Psoas muscle (tissue), 8 donors: ENCODE results near the gene HLF. TPM values are rescaled to one million over a fixed set of nuclear protein-coding genes. Genes with fewer than 3 reads are reported as not detected.

Experiments used
- ATAC-seq, 4 donors: fragments of 200-7000 bp; cut with Tn5 transposase; one replicate each; pipeline ENCODE4 v1.9.1; 2020; ENCODE audit warnings: moderate library complexity in 3 of 4, mild to moderate bottlenecking in 2 of 4
- DNase-seq, 2 donors: peaks; one replicate each; pipeline ENCODE4 v3.0.0-alpha.2; 2020
- H3K27ac ChIP-seq: fragments of 200-600 bp; one replicate; pipeline ENCODE4 v1.8.0; 2022
- H3K27me3 ChIP-seq, 3 donors: fragments of 200-600 bp in 1 of 3; one replicate each; pipeline versions ENCODE4 v1.6.1 to v1.8.0; 2013 to 2022; ENCODE audit warnings: low read length in 2 of 3, mild to moderate bottlenecking in 2 of 3, moderate library complexity in 1 of 3; ENCODE audit not compliant: insufficient read depth in 3 of 3
- H3K36me3 ChIP-seq, 2 donors: fragments of 200-600 bp in 1 of 2; one replicate each; pipeline versions ENCODE4 v1.6.1 to v1.8.0; 2013 to 2022; ENCODE audit warnings: low read depth in 1 of 2, mild to moderate bottlenecking in 1 of 2, moderate library complexity in 1 of 2; ENCODE audit not compliant: insufficient read depth in 1 of 2
- H3K4me1 ChIP-seq: fragments of 200-600 bp; one replicate; pipeline ENCODE4 v1.8.0; 2022
- H3K4me3 ChIP-seq: fragments of 200-600 bp; one replicate; pipeline ENCODE4 v1.8.0; 2022; ENCODE audit warnings: mild to moderate bottlenecking
- H3K9me3 ChIP-seq: fragments of 200-600 bp; one replicate; pipeline ENCODE4 v1.8.0; 2022
- WGBS, 3 donors: extraction: QIAGEN DNeasy Blood & Tissue Kit; methylation state at CpG; one replicate each; pipeline versions ENCODE4 v1.1.6 to v1.1.7; 2013; 5-methylcytosine and 5-hydroxymethylcytosine counted together
- intact Hi-C, 2 donors: fragments of 100-400 bp; cut with DNase I; formaldehyde crosslinking; loops; one replicate each; pipeline versions ENCODE4 v1.11.0 to v1.14.2; 2022
- polyA plus RNA-seq, 3 donors: library from polyadenylated mRNA; stranded (reverse); fragments of 200-250 nt; gene quantifications; one replicate each; pipeline ENCODE4 v1.2.3, GENCODE V29; 2013
- total RNA-seq, 4 donors: library from RNA; stranded (reverse); fragmentation: NEBNext Ultra II Directional in 2 of 4; extraction: Animal tissue kit (Norgen Biotek cat#: 25700) in 2 of 4; gene quantifications; one replicate each; pipeline versions ENCODE4 v1.2.1 to v1.2.4, GENCODE V29; 2021 to 2023
- TF ChIP-seq, protein P1 (sequence below): fragments of 200-600 bp; IDR thresholded peaks from one replicate; pipeline ENCODE4 v1.8.0; 2022; ENCODE audit warnings: antibody characterized with exemption
- donor health status: healthy with polysubstance abuse.
- donor health status: DM: no; HTN: no; CAD: no; lungs with moderate emphysema.
- donor health status: Bipolar disorder and iron deficiency.
- donor health status: healthy.
- donor health status: DM: yes; HTN: yes; CAD: no.
- donor health status: DM: no; HTN: no; CAD: no.
- donor health status: DM: no; HTN: no; CAD: no.
- donor health status: DM: yes; HTN: yes; CAD: no.

HLF gene
- total and polyA plus RNA-seq, 7 donors = 0.59 to 5.0 (median 3.7) TPM

DNA sequence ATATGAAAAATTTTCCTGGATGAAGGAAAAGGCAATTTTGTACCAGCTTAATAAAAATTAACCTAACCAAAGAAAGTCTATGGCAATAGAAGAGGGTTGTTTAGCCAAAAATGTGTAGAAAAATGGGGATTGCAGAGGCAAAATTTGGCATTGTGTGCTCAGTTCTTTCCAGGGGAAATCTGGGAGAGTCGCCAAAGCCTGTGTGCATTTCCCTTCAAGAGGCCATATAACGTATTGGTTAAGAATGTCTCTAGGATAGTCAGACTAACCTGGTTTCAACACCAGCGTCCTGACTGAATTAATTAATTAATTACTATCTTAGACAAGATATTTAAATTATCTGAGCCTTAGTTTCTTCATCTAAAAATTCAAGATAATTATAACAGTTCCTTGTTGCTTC is 44.8 kb upstream of the HLF start:
- Histone ChIP-seq H3K27ac (no peak overlapping the region), H3K4me1 (no peaks in the 10 kb centered on the region), H3K27me3 (no peaks in the 10 kb centered on the region), H3K36me3 (no peaks in the 10 kb centered on the region), H3K9me3 (no peaks in the 10 kb centered on the region), H3K4me3 (no peak overlapping the region)
- TF ChIP-seq, protein P1, sequence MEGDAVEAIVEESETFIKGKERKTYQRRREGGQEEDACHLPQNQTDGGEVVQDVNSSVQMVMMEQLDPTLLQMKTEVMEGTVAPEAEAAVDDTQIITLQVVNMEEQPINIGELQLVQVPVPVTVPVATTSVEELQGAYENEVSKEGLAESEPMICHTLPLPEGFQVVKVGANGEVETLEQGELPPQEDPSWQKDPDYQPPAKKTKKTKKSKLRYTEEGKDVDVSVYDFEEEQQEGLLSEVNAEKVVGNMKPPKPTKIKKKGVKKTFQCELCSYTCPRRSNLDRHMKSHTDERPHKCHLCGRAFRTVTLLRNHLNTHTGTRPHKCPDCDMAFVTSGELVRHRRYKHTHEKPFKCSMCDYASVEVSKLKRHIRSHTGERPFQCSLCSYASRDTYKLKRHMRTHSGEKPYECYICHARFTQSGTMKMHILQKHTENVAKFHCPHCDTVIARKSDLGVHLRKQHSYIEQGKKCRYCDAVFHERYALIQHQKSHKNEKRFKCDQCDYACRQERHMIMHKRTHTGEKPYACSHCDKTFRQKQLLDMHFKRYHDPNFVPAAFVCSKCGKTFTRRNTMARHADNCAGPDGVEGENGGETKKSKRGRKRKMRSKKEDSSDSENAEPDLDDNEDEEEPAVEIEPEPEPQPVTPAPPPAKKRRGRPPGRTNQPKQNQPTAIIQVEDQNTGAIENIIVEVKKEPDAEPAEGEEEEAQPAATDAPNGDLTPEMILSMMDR = no peak
- no peak for ATAC-seq
- DNase-seq = no peak
- intact Hi-C loops = no loop called here
- 26 to 38% (median 31%) methylated on average over 3 of the region's 3 CpGs for WGBS, 3 donors

DNA sequence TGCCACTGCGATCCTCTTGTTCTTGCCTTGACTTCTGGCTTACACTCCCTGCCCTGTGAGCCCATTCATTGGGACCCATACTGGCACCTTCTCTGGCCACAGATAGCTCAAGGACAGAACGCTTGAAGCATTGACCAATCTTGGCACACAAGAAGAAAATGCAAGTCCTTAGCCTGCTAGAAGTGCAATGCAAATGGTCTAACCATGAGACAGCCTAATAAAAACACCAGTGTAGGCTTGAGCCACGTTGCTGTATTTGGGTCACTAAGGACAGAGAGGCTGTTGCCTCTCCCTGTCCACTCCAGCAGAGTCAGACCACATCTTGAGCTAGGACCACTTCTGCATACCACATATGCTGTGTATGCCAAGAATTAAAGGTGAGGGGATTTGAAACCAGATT is 41.2 kb upstream of the HLF start:
- 82 to 85% (median 85%) methylated on average over 3 of the region's 3 CpGs for WGBS, 3 donors
- TF ChIP-seq, protein P1 = no peak
- Histone ChIP-seq H3K27ac (no peak overlapping the region), H3K4me3 (no peak overlapping the region), H3K36me3 (no peaks in the 10 kb centered on the region), H3K9me3 (no peaks in the 10 kb centered on the region), H3K4me1 (no peaks in the 10 kb centered on the region), H3K27me3 (no peaks in the 10 kb centered on the region)
- ATAC-seq (no peak), DNase-seq (no peak)
- intact Hi-C loops = no loop called here

DNA sequence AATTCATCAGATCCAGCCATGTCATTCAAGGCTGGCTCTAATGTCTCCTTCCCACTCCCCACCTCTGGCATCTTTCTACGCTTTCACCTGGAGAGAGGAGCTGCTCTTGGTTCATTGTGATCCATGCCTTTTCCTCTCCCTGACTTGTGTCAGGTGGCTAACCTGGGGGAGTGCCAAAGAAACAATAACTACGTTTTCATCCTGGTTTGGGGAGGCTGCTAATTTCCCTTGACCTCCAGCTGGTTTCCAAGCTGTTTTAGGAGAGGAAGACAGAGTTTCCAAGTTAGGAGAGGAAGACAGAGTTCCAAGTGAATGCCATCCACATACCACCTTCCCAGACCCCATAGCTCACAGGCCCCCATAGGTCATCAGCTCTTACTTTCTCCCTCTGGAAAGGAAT is 40.0 kb upstream of the HLF start:
- no peak overlapping the region for H3K27ac ChIP-seq
- no peaks in the 10 kb centered on the region for H3K27me3 ChIP-seq
- no peaks in the 10 kb centered on the region for H3K36me3 ChIP-seq
- H3K4me3 ChIP-seq = no peak overlapping the region
- H3K4me1 ChIP-seq = no peaks in the 10 kb centered on the region
- DNase-seq (no peak), ATAC-seq (no peak)
- H3K9me3 ChIP-seq = no peaks in the 10 kb centered on the region
- 51 to 59% (median 57%) methylated on average over 2 of the region's 2 CpGs for WGBS, 3 donors
- intact Hi-C loops = no loop called here
- TF ChIP-seq, protein P1 = no peak

DNA sequence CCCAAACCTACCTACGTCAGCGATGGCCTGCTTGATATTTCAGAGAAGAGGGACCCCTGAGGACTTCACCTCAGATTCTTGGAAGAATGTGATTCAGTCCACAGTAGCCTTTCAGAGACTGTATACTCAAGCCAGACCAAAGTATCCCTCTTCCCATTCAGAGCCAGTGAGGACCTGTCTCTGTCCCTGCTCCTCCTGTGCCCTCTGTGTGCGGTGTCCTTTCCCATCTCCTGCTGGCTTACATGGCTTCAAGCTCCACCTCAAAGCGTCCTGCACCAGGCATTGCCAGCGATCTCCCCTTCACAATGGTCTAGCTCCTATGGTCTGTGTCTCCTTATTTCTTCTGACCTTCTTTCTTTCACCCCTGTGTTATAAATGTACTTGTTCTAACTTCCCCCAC is 39.5 kb upstream of the HLF start:
- Histone ChIP-seq H3K9me3 (no peaks in the 10 kb centered on the region), H3K4me1 (no peaks in the 10 kb centered on the region), H3K36me3 (no peaks in the 10 kb centered on the region), H3K27me3 (no peaks in the 10 kb centered on the region), H3K27ac (no peak overlapping the region), H3K4me3 (no peak overlapping the region)
- intact Hi-C loops = no loop called here
- DNase-seq = no peak
- TF ChIP-seq, protein P1 = no peak
- ATAC-seq = no peak
- 91 to 95% (median 92%) methylated on average over 5 of the region's 5 CpGs for WGBS, 3 donors

DNA sequence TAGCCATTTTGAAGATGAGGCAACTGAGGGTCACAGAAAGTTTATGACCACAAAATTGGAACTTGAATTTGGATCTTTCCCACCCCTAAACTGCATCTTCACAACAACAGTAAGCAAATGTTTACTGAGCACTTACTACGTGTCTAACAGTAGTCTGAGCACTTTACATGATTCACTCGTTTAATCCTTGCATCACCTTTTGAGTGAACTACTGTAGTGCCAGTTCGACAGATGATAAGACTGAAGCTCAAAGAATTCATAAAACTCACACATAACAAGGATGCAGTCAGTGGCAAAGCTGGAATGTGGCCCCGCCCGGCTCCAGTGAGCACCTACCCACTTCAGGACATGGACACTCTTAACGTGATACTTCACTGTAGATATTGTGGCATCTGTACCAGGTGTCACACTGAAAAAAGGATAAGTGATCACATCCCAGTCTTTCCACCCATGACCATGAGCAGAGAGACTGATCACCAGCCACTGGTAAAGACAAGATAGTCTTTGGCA is 36.0 kb upstream of the HLF start:
- WGBS, 3 donors = 79 to 82% (median 81%) methylated on average over 6 of the region's 6 CpGs
- no peaks in the 10 kb centered on the region for H3K4me1 ChIP-seq
- intact Hi-C loops = no loop called here
- no peak overlapping the region for H3K4me3 ChIP-seq
- H3K9me3 ChIP-seq = no peaks in the 10 kb centered on the region
- H3K27ac ChIP-seq = no peak overlapping the region
- ATAC-seq (no peak), DNase-seq (no peak)
- H3K27me3 ChIP-seq = no peaks in the 10 kb centered on the region
- no peaks in the 10 kb centered on the region for H3K36me3 ChIP-seq
- TF ChIP-seq, protein P1 = no peak
